H1 (cell line): ENCODE measurements around the gene SEC14L5. TPM values are rescaled to one million over a fixed set of nuclear protein-coding genes. Genes with fewer than 3 reads are reported as not detected.

ENCODE experiments used
- CBX8 ChIP-seq: fragments of 300-800, 300-1000 bp; sonication (generic); IDR thresholded peaks from 2 replicates; pipeline ENCODE4 v1.7.1; 2016; ENCODE audit warnings: low read depth, low read length, borderline replicate concordance
- CHD1 ChIP-seq: IDR thresholded peaks from 2 replicates; pipeline ENCODE4 v1.6.1; 2012; ENCODE audit warnings: low read depth, low read length, improper control_type of control experiment
- YY1 ChIP-seq: IDR thresholded peaks from 2 replicates; pipeline ENCODE4 v1.6.1; 2011; ENCODE audit warnings: low read depth, mild to moderate bottlenecking, low read length
- polyA plus RNA-seq, 7 experiments: library from polyadenylated mRNA; depleted of rRNA in 3 of 7; stranded (reverse) in 5 of 7; unstranded in 2 of 7; fragments of >200 nt in 5 of 7; fragments of 200-250 nt in 2 of 7; gene quantifications; 1 replicate in 5 of 7; 2 replicates in 1 of 7; 4 replicates in 1 of 7; pipeline versions ENCODE4 v1.2.1 to v1.2.3, GENCODE V29; 2011 to 2013; ENCODE audit warnings: missing spikeins in 2 of 7, mixed read lengths in 2 of 7
- total RNA-seq: library from RNA; stranded (reverse); fragmentation: NEBNext Ultra II Directional; extraction: Animal tissue kit (Norgen Biotek cat#: 25700); gene quantifications from 2 replicates; pipeline ENCODE4 v1.2.1, GENCODE V29; 2021

SEC14L5 gene
- total and polyA plus RNA-seq, 2 of the 8 experiments (the other 6 are each of a cell fraction or from before 2014, with no cell fraction given): 1.9 to 3.0 TPM

DNA sequence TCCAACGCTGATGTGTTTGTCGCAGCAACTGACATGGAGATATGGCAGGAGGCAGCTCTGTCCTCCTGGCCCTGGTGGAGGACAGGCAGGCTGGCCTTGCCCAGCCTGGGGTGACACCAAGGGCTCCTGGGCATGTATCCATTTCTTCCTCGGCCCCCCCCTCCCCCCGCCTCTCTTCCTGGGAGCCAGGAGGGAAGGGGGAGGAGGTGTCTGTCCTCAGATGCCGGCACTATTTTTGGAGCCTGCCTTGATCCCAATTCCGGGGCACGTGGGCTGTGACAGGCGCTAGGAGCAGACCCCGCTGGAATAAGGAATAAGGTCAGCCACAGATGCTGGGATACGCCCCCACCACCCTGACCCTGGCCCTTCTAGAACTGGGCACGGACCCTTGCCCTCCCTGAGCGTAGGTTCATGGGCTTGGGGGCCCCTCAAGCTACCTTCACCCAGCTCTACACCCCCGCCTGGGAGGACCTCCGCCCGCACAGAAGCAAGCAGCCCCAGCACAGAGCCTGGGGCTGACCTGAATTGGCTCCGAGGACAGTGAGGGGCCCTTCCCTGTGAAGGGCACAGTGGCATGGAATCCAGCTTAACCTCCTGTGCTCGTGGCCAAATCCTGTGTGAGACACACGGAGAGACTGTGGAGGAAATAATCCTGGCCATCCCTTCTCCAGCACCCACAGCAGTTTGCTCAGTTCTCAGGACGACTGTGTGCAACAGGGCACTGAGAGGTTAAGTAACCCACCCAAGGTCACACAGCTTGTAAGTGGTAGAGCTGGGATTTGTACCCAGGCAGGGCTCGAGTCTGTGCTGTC, 24.1 kb downstream of the SEC14L5 start (continued):
- TF ChIP-seq CBX8 (no peak), YY1 (no peak), CHD1 (no peak)
- TF ChIP-seq, all 59 proteins: peak for 0
